HL-60 (cell line): ENCODE results near the gene CDC23.

Source experiments
- DNase-seq, 2 experiments: peaks; one replicate each; pipeline ENCODE4 v3.0.0-alpha.2; 2010 to 2020; ENCODE audit warnings: low read depth in 1 of 2, low spot score in 1 of 2
- H3K27ac ChIP-seq: fragments of 250-450 bp; sonication (Bioruptor Pico); replicated peaks from 2 replicates; pipeline ENCODE4 v1.5.1; 2020; ENCODE audit warnings: mild to moderate bottlenecking, moderate library complexity
- H3K27me3 ChIP-seq: fragments of 250-450 bp; sonication (Bioruptor Pico); 2 replicates; pipeline ENCODE4 v1.5.1; 2021; ENCODE audit warnings: mild to moderate bottlenecking, moderate library complexity; ENCODE audit not compliant: insufficient read depth, poor library complexity, severe bottlenecking
- H3K4me3 ChIP-seq: replicated peaks from 2 replicates; pipeline ENCODE4 v1.5.1; 2011; ENCODE audit warnings: mild to moderate bottlenecking, control low read depth, low read length; ENCODE audit not compliant: insufficient read depth
- GABPA ChIP-seq: IDR thresholded peaks from 2 replicates; pipeline ENCODE4 v1.6.1; 2012; ENCODE audit warnings: low read depth
- POLR2AphosphoS5 ChIP-seq: IDR thresholded peaks from 2 replicates; pipeline ENCODE4 v1.6.1; 2012; ENCODE audit warnings: low read depth
- SPI1 ChIP-seq: IDR thresholded peaks from 2 replicates; pipeline ENCODE4 v1.6.1; 2012; ENCODE audit warnings: low read depth, mild to moderate bottlenecking, borderline replicate concordance
- TF ChIP-seq, protein P1 (sequence below): IDR thresholded peaks from 2 replicates; pipeline ENCODE4 v1.6.1; 2012; ENCODE audit warnings: low read depth; ENCODE audit not compliant: insufficient replicate concordance
- TF ChIP-seq, protein P2 (sequence below): IDR thresholded peaks from one replicate; pipeline ENCODE4 v1.5.1; 2011; ENCODE audit warnings: low read length, control low read depth, inconsistent platforms; ENCODE audit not compliant: insufficient read depth

CDC23 gene

DNA sequence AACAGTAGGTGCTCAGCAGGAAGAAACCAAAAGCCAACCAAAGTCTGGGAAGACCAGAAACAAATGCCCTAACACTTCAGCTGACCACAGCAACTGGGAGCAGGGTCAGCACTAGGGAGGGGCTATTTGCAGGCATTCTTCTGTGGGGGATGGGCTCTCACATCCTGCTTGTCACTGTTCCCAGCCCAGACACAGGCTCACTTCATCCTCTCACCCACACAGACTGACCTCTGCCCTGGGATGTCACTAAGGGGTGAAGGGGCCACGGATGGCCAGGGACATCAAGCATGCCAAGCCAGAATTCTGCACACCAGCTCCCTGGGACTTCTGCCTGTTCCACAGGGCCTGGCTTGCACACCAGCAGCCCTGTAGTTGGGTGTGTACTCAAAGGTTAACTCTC is 32.6 kb upstream of the CDC23 start:
- no peak overlapping the region for H3K4me3 ChIP-seq
- no peak for DNase-seq
- TF ChIP-seq SPI1: no peak
- TF ChIP-seq POLR2AphosphoS5: no peak
- TF ChIP-seq, protein P1, sequence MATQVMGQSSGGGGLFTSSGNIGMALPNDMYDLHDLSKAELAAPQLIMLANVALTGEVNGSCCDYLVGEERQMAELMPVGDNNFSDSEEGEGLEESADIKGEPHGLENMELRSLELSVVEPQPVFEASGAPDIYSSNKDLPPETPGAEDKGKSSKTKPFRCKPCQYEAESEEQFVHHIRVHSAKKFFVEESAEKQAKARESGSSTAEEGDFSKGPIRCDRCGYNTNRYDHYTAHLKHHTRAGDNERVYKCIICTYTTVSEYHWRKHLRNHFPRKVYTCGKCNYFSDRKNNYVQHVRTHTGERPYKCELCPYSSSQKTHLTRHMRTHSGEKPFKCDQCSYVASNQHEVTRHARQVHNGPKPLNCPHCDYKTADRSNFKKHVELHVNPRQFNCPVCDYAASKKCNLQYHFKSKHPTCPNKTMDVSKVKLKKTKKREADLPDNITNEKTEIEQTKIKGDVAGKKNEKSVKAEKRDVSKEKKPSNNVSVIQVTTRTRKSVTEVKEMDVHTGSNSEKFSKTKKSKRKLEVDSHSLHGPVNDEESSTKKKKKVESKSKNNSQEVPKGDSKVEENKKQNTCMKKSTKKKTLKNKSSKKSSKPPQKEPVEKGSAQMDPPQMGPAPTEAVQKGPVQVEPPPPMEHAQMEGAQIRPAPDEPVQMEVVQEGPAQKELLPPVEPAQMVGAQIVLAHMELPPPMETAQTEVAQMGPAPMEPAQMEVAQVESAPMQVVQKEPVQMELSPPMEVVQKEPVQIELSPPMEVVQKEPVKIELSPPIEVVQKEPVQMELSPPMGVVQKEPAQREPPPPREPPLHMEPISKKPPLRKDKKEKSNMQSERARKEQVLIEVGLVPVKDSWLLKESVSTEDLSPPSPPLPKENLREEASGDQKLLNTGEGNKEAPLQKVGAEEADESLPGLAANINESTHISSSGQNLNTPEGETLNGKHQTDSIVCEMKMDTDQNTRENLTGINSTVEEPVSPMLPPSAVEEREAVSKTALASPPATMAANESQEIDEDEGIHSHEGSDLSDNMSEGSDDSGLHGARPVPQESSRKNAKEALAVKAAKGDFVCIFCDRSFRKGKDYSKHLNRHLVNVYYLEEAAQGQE: no peak
- TF ChIP-seq, protein P2, sequence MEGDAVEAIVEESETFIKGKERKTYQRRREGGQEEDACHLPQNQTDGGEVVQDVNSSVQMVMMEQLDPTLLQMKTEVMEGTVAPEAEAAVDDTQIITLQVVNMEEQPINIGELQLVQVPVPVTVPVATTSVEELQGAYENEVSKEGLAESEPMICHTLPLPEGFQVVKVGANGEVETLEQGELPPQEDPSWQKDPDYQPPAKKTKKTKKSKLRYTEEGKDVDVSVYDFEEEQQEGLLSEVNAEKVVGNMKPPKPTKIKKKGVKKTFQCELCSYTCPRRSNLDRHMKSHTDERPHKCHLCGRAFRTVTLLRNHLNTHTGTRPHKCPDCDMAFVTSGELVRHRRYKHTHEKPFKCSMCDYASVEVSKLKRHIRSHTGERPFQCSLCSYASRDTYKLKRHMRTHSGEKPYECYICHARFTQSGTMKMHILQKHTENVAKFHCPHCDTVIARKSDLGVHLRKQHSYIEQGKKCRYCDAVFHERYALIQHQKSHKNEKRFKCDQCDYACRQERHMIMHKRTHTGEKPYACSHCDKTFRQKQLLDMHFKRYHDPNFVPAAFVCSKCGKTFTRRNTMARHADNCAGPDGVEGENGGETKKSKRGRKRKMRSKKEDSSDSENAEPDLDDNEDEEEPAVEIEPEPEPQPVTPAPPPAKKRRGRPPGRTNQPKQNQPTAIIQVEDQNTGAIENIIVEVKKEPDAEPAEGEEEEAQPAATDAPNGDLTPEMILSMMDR: no peak
- TF ChIP-seq GABPA: no peak
- H3K27ac ChIP-seq: no peak overlapping the region
- no peaks in the 10 kb centered on the region for H3K27me3 ChIP-seq

DNA sequence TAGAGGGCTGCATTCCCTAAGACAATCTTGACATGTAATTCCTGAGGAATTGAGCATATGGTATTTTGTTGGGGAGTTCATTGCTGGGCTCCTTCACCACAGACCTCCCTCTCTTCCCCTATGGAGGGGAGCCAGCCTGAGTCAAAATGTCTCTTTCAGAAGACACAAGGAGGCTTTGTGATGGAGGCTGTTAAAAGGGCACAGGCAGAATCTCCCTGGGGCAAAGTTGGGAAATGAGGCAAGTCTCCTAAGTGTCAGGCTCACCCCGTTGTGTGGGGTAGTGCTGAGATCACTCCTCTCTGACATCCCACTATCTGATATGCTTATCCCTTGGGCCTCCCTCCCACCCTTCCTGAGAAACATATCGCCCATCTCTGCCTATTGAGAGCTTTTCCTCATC is 30.7 kb upstream of the CDC23 start:
- no peaks in the 10 kb centered on the region for H3K27me3 ChIP-seq
- TF ChIP-seq, protein P1: no peak
- no peak for TF ChIP-seq POLR2AphosphoS5
- no peak for TF ChIP-seq SPI1
- TF ChIP-seq, protein P2: no peak
- TF ChIP-seq GABPA: no peak
- H3K27ac ChIP-seq: no peak overlapping the region
- no peak for DNase-seq
- H3K4me3 ChIP-seq: no peak overlapping the region

DNA sequence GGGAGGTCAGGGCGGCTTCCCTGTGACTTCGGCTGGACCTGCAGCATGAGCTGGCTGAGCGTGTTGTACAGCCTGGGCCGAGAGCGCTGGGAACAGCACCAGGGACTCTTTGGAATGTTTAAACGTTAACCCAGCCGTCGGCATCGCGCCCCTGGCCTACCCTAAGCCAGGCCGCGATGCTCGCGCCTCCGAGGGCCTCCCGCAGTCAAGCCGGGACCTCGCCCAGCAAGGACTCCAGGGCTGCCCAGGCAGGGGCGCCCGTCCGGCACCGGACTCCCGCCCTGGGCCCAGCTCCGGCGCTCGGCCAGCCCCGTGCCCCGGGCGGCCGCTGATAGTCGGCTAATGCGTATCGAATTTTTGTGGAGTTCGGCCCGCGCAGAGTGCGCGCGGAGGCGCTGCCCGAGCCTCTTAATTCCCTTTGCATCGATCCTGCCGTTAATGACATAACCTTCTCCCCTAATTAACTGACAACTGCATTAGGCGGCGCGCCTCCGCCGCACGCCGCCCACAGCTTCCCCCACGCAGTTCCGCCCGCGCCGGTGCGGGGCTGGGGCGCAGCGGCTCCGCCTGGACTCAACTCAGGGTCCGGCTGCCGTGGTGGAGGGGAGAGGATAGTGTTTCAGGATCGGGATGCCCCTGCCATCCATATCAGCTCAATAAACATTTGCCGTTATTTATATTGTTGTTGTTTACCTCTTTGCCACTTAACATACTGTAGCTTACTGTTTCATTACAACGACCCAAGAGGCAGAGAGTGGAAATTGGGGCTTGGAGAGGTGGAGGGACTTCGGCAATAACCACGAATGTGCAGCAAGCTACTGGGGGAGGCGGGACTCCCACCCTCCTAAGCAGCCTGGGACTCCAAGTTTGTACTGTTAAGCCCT is 28.8 kb upstream of the CDC23 start:
- peak overlapping the region; percentile 32 for H3K4me3 ChIP-seq

More for the DNA sequence above, 28.8 kb upstream of the CDC23 start:
- Histone ChIP-seq H3K27me3 (no peaks in the 10 kb centered on the region), H3K27ac (peak overlapping the region; percentile 40; the same call in 1 of the 2 replicates)
- TF ChIP-seq, protein P2: no peak
- TF ChIP-seq POLR2AphosphoS5 (no peak), SPI1 (no peak), GABPA (no peak)
- TF ChIP-seq, protein P1: no peak
- peak in 1 of 2 experiments; percentile 14 for DNase-seq
